A673 (cell line): ENCODE results near the gene KRT76. TPM values are rescaled to one million over a fixed set of nuclear protein-coding genes. Genes with fewer than 3 reads are reported as not detected.

Experiments
- BruUV-seq: library from RNA; stranded (reverse); fragments of 400-500 nt; replicated peaks from 2 replicates; lab custom pipeline; 2021; lab: Mats Ljungman, UMichigan
- CTCF ChIA-PET: fragments of 300-600 bp; sonication (Branson Sonifier 250); formaldehyde crosslinking; loops from one replicate; lab custom pipeline; 2022; ENCODE audit warnings: antibody characterized with exemption; lab: Charles Lee
- POLR2A ChIA-PET: fragments of 300-600 bp; sonication (Branson Sonifier 250); formaldehyde crosslinking; loops from one replicate; lab custom pipeline; 2022; ENCODE audit warnings: antibody characterized with exemption; ENCODE audit not compliant: low non-redundant PET; lab: Charles Lee
- DNase-seq: peaks from one replicate; pipeline ENCODE4 v3.0.0-alpha.2; 2015; ENCODE audit warnings: low spot score
- H3K27ac ChIP-seq: fragments of 200-600 bp; sonication (generic); 2 replicates; pipeline ENCODE4 v1.5.1; 2016; ENCODE audit warnings: mixed run types, low read depth, mild to moderate bottlenecking, mixed read lengths, antibody characterized with exemption, low read length; ENCODE audit not compliant: poor library complexity, severe bottlenecking
- H3K27me3 ChIP-seq: fragments of 200-600 bp; sonication (generic); replicated peaks from 2 replicates; pipeline ENCODE4 v1.6.1; 2017; ENCODE audit warnings: mixed run types, low read depth, mild to moderate bottlenecking, mixed read lengths, antibody characterized with exemption, low read length; ENCODE audit not compliant: insufficient read depth, poor library complexity
- H3K36me3 ChIP-seq: fragments of 200-600 bp; sonication (generic); 2 replicates; pipeline ENCODE4 v1.6.1; 2016; ENCODE audit warnings: mixed run types, mild to moderate bottlenecking, mixed read lengths, antibody characterized with exemption, low read length; ENCODE audit not compliant: insufficient read depth, poor library complexity, severe bottlenecking
- H3K4me1 ChIP-seq: fragments of 200-600 bp; sonication (generic); 2 replicates; pipeline ENCODE4 v1.6.1; 2017; ENCODE audit warnings: mixed run types, mild to moderate bottlenecking, mixed read lengths, antibody characterized with exemption, low read length; ENCODE audit not compliant: insufficient read depth, poor library complexity, severe bottlenecking
- H3K4me3 ChIP-seq: fragments of 200-600 bp; sonication (generic); 2 replicates; pipeline ENCODE4 v1.5.1; 2016; ENCODE audit warnings: low read depth, mixed run types, mild to moderate bottlenecking, mixed read lengths, low read length; ENCODE audit not compliant: poor library complexity, severe bottlenecking
- H3K9me3 ChIP-seq: fragments of 200-600 bp; sonication (generic); 2 replicates; pipeline ENCODE4 v1.6.1; 2016; ENCODE audit warnings: mixed run types, low read depth, mild to moderate bottlenecking, mixed read lengths, antibody characterized with exemption, low read length; ENCODE audit not compliant: poor library complexity, severe bottlenecking
- CTCF ChIP-seq: fragments of 300-800, 200-600 bp; sonication (generic); conservative IDR thresholded peaks from 2 replicates; pipeline ENCODE4 v1.5.1; 2017; ENCODE audit warnings: low read depth, mild to moderate bottlenecking, antibody characterized with exemption, low read length, moderate library complexity, mixed read lengths
- EZH2 ChIP-seq: fragments of 200-600 bp; sonication (generic); IDR thresholded peaks from 2 replicates; pipeline ENCODE4 v1.6.1; 2017; ENCODE audit warnings: borderline replicate concordance, low read depth, mild to moderate bottlenecking, mixed read lengths, antibody characterized with exemption, low read length; ENCODE audit not compliant: poor library complexity, severe bottlenecking
- intact Hi-C: fragments of 100-400 bp; cut with micrococcal nuclease; formaldehyde crosslinking; loops from one replicate; pipeline ENCODE4 v1.10.0; 2022; ENCODE audit not compliant: unreplicated experiment
- total RNA-seq: library from RNA; stranded (reverse); gene quantifications from 2 replicates; pipeline ENCODE4 v1.2.3, GENCODE V29; 2021

Gene KRT76
- total RNA-seq, 1 experiment from 2014 or later, result not detected

- H3K4me3 ChIP-seq, result no peak overlapping the region
- no peak for DNase-seq
- H3K9me3 ChIP-seq, result no peaks in the 10 kb centered on the region
- no TSS peak for BruUV-seq
- TF ChIP-seq CTCF, result no peak
- TF ChIP-seq EZH2, result no peak
- H3K4me1 ChIP-seq, result no peaks in the 10 kb centered on the region
- ChIA-PET POLR2A (no interaction called here), CTCF (no interaction called here)
- H3K27ac ChIP-seq, result no peak overlapping the region
- intact Hi-C loops, result no loop called here
- no peaks in the 10 kb centered on the region for H3K36me3 ChIP-seq
- no peaks in the 10 kb centered on the region for H3K27me3 ChIP-seq
Observed at GRCh38 chr12:52772188-52772587, 5.0 kb downstream of the KRT76 start.

- no peaks in the 10 kb centered on the region for H3K9me3 ChIP-seq
- no peak for TF ChIP-seq EZH2
- no peak for DNase-seq
- no peaks in the 10 kb centered on the region for H3K4me1 ChIP-seq
- H3K4me3 ChIP-seq, result no peak overlapping the region
- H3K27ac ChIP-seq, result no peak overlapping the region
- H3K36me3 ChIP-seq, result no peaks in the 10 kb centered on the region
- H3K27me3 ChIP-seq, result no peaks in the 10 kb centered on the region
- BruUV-seq, result no TSS peak
- POLR2A ChIA-PET, result no interaction called here
- CTCF ChIA-PET, result no interaction called here
- intact Hi-C loops, result no loop called here
Observed at GRCh38 chr12:52771505-52771904, 5.6 kb downstream of the KRT76 start.

GRCh38 chr12:52771088-52771487, 6.1 kb downstream of the KRT76 start:
- H3K36me3 ChIP-seq, result no peaks in the 10 kb centered on the region
- TF ChIP-seq EZH2 (no peak), CTCF (no peak)
- no peak for DNase-seq
- H3K9me3 ChIP-seq, result no peaks in the 10 kb centered on the region
- intact Hi-C loops, result no loop called here
- BruUV-seq, result no TSS peak
- CTCF ChIA-PET, result no interaction called here
- no peaks in the 10 kb centered on the region for H3K4me1 ChIP-seq
- no peaks in the 10 kb centered on the region for H3K27me3 ChIP-seq
- no peak overlapping the region for H3K27ac ChIP-seq
- POLR2A ChIA-PET, result no interaction called here
- H3K4me3 ChIP-seq, result no peak overlapping the region

GRCh38 chr12:52769946-52770345, 7.2 kb downstream of the KRT76 start:
- CTCF ChIA-PET, result no interaction called here
- intact Hi-C loops, result no loop called here

More at GRCh38 chr12:52769946-52770345, 7.2 kb downstream of the KRT76 start:
- H3K9me3 ChIP-seq, result no peaks in the 10 kb centered on the region
- H3K27me3 ChIP-seq, result no peaks in the 10 kb centered on the region
- H3K4me1 ChIP-seq, result no peaks in the 10 kb centered on the region
- POLR2A ChIA-PET, result no interaction called here
- H3K27ac ChIP-seq, result no peak overlapping the region
- no peaks in the 10 kb centered on the region for H3K36me3 ChIP-seq
- no peak overlapping the region for H3K4me3 ChIP-seq
- no TSS peak for BruUV-seq
- no peak for DNase-seq
- TF ChIP-seq EZH2 (no peak), CTCF (no peak)
